WTC11 (cell line): ENCODE data around the gene ZNRF2. TPM values are rescaled to one million over a fixed set of nuclear protein-coding genes. Genes with fewer than 3 reads are reported as not detected.

Experiments
- ATAC-seq: fragments of 200-7000 bp; cut with Tn5 transposase; 2 replicates; pipeline ENCODE4 v1.10.0; 2021; ENCODE audit warnings: mild to moderate bottlenecking, moderate library complexity
- CTCF ChIA-PET: fragments of 300-600 bp; sonication (Branson Sonifier 250); formaldehyde crosslinking; loops from one replicate; lab custom pipeline; 2021; ENCODE audit warnings: antibody characterized with exemption; lab: Charles Lee
- POLR2A ChIA-PET: fragments of 350-600 bp; sonication (Branson Sonifier 250); formaldehyde crosslinking; loops from one replicate; lab custom pipeline; 2021; ENCODE audit warnings: antibody characterized with exemption; lab: Charles Lee
- DNase-seq: peaks from one replicate; pipeline ENCODE4 v3.0.0; 2021; ENCODE audit warnings: low spot score
- H3K27ac Mint-ChIP-seq: 2 replicates; pipeline ENCODE4 v1.8.0; 2021; ENCODE audit warnings: mixed read lengths
- H3K27me3 Mint-ChIP-seq: 2 replicates; pipeline ENCODE4 v1.8.0; 2021; ENCODE audit warnings: low read depth, mild to moderate bottlenecking, moderate library complexity, mixed read lengths
- H3K36me3 Mint-ChIP-seq: 2 replicates; pipeline ENCODE4 v1.8.0; 2021; ENCODE audit warnings: mixed read lengths
- H3K4me1 Mint-ChIP-seq: 2 replicates; pipeline ENCODE4 v1.8.0; 2022; ENCODE audit warnings: mixed read lengths
- H3K4me3 Mint-ChIP-seq: 2 replicates; pipeline ENCODE4 v1.8.0; 2021; ENCODE audit warnings: mild to moderate bottlenecking, moderate library complexity, mixed read lengths
- H3K9me3 Mint-ChIP-seq: 2 replicates; pipeline ENCODE4 v1.8.0; 2021; ENCODE audit warnings: mixed read lengths
- CREB1 ChIP-seq: sonication (generic); formaldehyde crosslinking; IDR thresholded peaks from 2 replicates; pipeline ENCODE4 v1.8.0; 2023; ENCODE audit warnings: mild to moderate bottlenecking, missing genetic modification reagents
- CREM ChIP-seq: sonication (generic); formaldehyde crosslinking; IDR thresholded peaks from 2 replicates; pipeline ENCODE4 v1.8.1; 2022; ENCODE audit warnings: mild to moderate bottlenecking, missing genetic modification reagents, moderate library complexity
- ELF4 ChIP-seq: sonication (generic); formaldehyde crosslinking; IDR thresholded peaks from 2 replicates; pipeline ENCODE4 v1.8.1; 2022; ENCODE audit warnings: low read depth, mild to moderate bottlenecking, moderate library complexity, missing genetic modification reagents
- ERG ChIP-seq: fragments of 250-450 bp; sonication (Bioruptor Pico); IDR thresholded peaks from 2 replicates; pipeline ENCODE4 v1.8.0; 2021; ENCODE audit warnings: mild to moderate bottlenecking
- FOXP1 ChIP-seq: sonication (generic); formaldehyde crosslinking; IDR thresholded peaks from 2 replicates; pipeline ENCODE4 v1.8.0; 2022; ENCODE audit warnings: missing genetic modification reagents, mild to moderate bottlenecking, moderate library complexity, borderline replicate concordance
- FOXP4 ChIP-seq: sonication (generic); formaldehyde crosslinking; IDR thresholded peaks from 2 replicates; pipeline ENCODE4 v1.8.0; 2022; ENCODE audit warnings: mild to moderate bottlenecking, missing genetic modification reagents
- JAZF1 ChIP-seq: fragments of 250-450 bp; sonication (Bioruptor Pico); IDR thresholded peaks from 2 replicates; pipeline ENCODE4 v1.9.0; 2021; ENCODE audit warnings: moderate library complexity, mild to moderate bottlenecking, inconsistent platforms
- MXD4 ChIP-seq: fragments of 250-450 bp; sonication (Bioruptor Pico); IDR thresholded peaks from 2 replicates; pipeline ENCODE4 v1.8.0; 2021; ENCODE audit warnings: mild to moderate bottlenecking, moderate library complexity, borderline replicate concordance
- NFATC4 ChIP-seq: fragments of 250-450 bp; sonication (Bioruptor Pico); IDR thresholded peaks from 2 replicates; pipeline ENCODE4 v1.9.0; 2021; ENCODE audit warnings: mild to moderate bottlenecking
- NR2C2 ChIP-seq: sonication (generic); formaldehyde crosslinking; IDR thresholded peaks from 2 replicates; pipeline ENCODE4 v1.8.0; 2022; ENCODE audit warnings: mild to moderate bottlenecking, missing genetic modification reagents
- RELA ChIP-seq: sonication (generic); formaldehyde crosslinking; IDR thresholded peaks from 2 replicates; pipeline ENCODE4 v1.8.1; 2022; ENCODE audit warnings: missing genetic modification reagents, mild to moderate bottlenecking, borderline replicate concordance
- STAT6 ChIP-seq: sonication (generic); formaldehyde crosslinking; conservative IDR thresholded peaks from 2 replicates; pipeline ENCODE4 v1.8.1; 2023; ENCODE audit warnings: mild to moderate bottlenecking, low read depth, missing genetic modification reagents, moderate library complexity
- TEAD4 ChIP-seq: sonication (generic); formaldehyde crosslinking; IDR thresholded peaks from 2 replicates; pipeline ENCODE4 v1.8.0; 2022; ENCODE audit warnings: mild to moderate bottlenecking, missing genetic modification reagents
- USF2 ChIP-seq: sonication (generic); formaldehyde crosslinking; IDR thresholded peaks from 2 replicates; pipeline ENCODE4 v1.8.1; 2023; ENCODE audit warnings: mild to moderate bottlenecking, missing genetic modification reagents, moderate library complexity
- ZBTB43 ChIP-seq: sonication (generic); formaldehyde crosslinking; IDR thresholded peaks from 2 replicates; pipeline ENCODE4 v1.8.1; 2023; ENCODE audit warnings: mild to moderate bottlenecking, missing genetic modification reagents
- ZNF121 ChIP-seq: sonication (generic); formaldehyde crosslinking; IDR thresholded peaks from 2 replicates; pipeline ENCODE4 v1.8.0; 2023; ENCODE audit warnings: missing genetic modification reagents
- ZNF263 ChIP-seq: sonication (generic); formaldehyde crosslinking; IDR thresholded peaks from 2 replicates; pipeline ENCODE4 v1.8.1; 2022; ENCODE audit warnings: low read depth, mild to moderate bottlenecking, moderate library complexity, missing genetic modification reagents
- ZNF281 ChIP-seq: sonication (generic); formaldehyde crosslinking; IDR thresholded peaks from 2 replicates; pipeline ENCODE4 v1.8.0; 2023; ENCODE audit warnings: mild to moderate bottlenecking, missing genetic modification reagents
- ZSCAN18 ChIP-seq: fragments of 250-450 bp; sonication (Bioruptor Pico); IDR thresholded peaks from 2 replicates; pipeline ENCODE4 v2.1.2; 2022; ENCODE audit warnings: mild to moderate bottlenecking, moderate library complexity
- total RNA-seq: library from RNA; stranded (reverse); gene quantifications from 3 replicates; pipeline ENCODE4 v1.2.3, GENCODE V29; 2021

The ZNRF2 gene
- total RNA-seq, 1 experiment from 2014 or later: 18.2 TPM

GRCh38 chr7:30349816-30350215 is 65.4 kb downstream of the ZNRF2 start (continued):
- TF ChIP-seq ZBTB43 (CRISPR knock-in tag): no peak
- TF ChIP-seq RELA (CRISPR knock-in tag): no peak
- TF ChIP-seq STAT6 (CRISPR knock-in tag): no peak

GRCh38 chr7:30351286-30351685 is 66.9 kb downstream of the ZNRF2 start:
- Mint-ChIP-seq H3K27ac (no peak overlapping the region), H3K4me3 (no peak overlapping the region), H3K27me3 (no peaks in the 10 kb centered on the region), H3K36me3 (no peaks in the 10 kb centered on the region), H3K4me1 (peaks cover 84% of the 10 kb centered on the region), H3K9me3 (no peaks in the 10 kb centered on the region)
- CTCF ChIA-PET: no interaction called here
- TF ChIP-seq FOXP1 (CRISPR knock-in tag): no peak
- TF ChIP-seq ZSCAN18: no peak
- TF ChIP-seq ZNF281 (CRISPR knock-in tag): no peak
- TF ChIP-seq TEAD4: no peak
- TF ChIP-seq ZNF263 (CRISPR knock-in tag): no peak
- TF ChIP-seq MXD4 (CRISPR knock-in tag): no peak
- DNase-seq (no peak), ATAC-seq (no peak)
- POLR2A ChIA-PET: no interaction called here

GRCh38 chr7:30351724-30352123 is 67.3 kb downstream of the ZNRF2 start:
- Mint-ChIP-seq H3K27ac (no peak overlapping the region), H3K4me3 (no peak overlapping the region)
- TF ChIP-seq ERG (CRISPR knock-in tag) (no peak), ZNF121 (CRISPR knock-in tag) (no peak), CREM (CRISPR knock-in tag) (no peak), CREB1 (CRISPR knock-in tag) (no peak), ZSCAN18 (no peak), NR2C2 (no peak), JAZF1 (CRISPR knock-in tag) (no peak), FOXP4 (CRISPR knock-in tag) (no peak), NFATC4 (CRISPR knock-in tag) (no peak), ELF4 (no peak), USF2 (CRISPR knock-in tag) (no peak)
- TF ChIP-seq, all 79 proteins: peak for 0
- Mint-ChIP-seq H3K4me1 (peaks cover 84% of the 10 kb centered on the region), H3K9me3 (no peaks in the 10 kb centered on the region), H3K36me3 (no peaks in the 10 kb centered on the region), H3K27me3 (no peaks in the 10 kb centered on the region)
- POLR2A ChIA-PET: no interaction called here
- ATAC-seq (no peak), DNase-seq (no peak)
- CTCF ChIA-PET: interaction anchor here (2.4 kb wide), 1 partner anchor 76 kb away, joined by 7 read pairs; no protein-coding TSS in a partner anchor
